ENCODE data around the gene SCAF4.
"Not testable (repeated sequence)": the region's sequence is repeated elsewhere in the genome, so short reads cannot be mapped to it uniquely, and the experiment has no call there.

SCAF4 gene

DNA sequence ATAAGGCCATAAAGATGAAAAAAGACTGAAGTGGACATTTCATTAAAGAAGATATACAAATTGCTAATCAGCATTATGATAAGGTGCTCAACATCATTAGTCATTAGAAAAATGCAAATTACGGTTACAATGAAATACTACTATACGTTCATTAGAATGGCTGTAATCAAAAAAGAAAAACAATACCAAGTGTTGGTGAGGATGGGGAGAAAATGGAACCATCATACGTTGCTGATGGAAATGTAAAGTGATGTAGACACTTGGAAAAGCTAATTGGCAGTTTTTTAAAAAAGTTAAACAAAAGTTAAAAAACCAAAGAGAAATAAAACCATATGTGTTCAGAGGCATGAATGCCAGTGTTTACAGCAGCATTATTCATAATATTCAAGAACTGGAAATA, 81.0 kb downstream of the SCAF4 start:
- DNase-seq (ENCODE audit: low read depth) = no peak

DNA sequence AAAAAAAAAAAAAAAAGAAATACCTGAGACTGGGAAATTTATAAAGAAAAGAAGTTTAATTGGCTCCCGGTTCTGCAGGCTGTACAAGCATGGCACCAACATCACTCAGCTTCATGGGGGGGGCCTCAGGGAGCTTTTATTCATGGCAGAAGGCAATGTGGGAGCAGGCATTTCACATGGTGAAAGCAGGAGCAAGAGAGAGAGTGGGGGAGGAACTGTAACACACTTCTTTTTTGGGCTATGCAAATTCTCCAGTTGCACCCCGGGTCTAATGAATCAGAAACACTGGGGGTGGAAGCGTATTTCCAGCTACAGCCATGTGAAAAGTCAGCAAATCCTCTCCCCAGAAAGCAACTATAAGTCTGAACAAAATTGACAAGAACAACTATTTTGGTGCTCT, 84.3 kb downstream of the SCAF4 start:
- DNase-seq (ENCODE audit: low read depth) = no peak

DNA sequence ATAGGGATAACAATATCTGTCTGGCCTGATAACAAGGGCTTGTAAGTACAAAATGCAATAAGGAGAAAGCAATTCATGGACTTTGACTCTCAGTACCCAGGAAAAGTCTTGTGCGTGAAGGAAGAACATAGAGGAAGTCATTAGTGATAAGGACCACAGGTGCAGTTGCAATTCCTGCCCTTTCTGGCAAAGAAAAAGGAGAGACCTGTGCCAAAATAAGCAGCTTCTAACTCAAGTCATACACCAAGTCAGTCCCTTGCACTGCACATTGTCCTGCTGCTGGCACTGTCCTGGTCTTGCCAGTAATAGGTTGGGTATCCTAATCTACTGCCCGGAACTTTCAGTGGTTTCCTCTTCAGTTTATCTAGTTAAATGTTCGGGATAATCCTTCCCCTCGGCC, 87.3 kb downstream of the SCAF4 start:
- no peak for DNase-seq (ENCODE audit: low read depth)

DNA sequence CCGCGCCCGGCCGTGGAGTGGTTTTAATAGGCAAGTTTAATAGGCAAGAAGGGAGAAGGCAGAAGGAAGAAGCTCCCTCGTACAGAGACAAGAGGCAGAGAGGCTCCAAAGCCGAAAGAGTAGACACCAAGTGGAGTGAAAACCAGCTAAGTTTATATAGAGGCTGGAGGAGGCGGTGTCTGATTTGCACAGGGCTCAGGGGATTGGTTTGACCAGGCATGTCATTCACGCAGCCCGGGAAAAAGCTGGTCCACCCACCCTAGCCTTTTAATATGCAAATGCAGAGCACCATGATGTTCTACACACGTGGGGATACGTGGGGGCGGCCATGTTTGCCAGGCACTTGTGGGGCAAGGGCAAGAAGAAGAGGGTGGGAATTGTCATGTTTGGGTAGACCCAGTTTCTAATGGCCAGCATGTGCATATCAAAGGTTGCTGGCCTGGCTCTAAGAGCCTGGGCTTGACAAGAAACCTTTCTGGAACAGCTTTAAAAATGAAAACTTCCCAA, 90.4 kb downstream of the SCAF4 start:
- DNase-seq (ENCODE audit: low read depth) = no peak

DNA sequence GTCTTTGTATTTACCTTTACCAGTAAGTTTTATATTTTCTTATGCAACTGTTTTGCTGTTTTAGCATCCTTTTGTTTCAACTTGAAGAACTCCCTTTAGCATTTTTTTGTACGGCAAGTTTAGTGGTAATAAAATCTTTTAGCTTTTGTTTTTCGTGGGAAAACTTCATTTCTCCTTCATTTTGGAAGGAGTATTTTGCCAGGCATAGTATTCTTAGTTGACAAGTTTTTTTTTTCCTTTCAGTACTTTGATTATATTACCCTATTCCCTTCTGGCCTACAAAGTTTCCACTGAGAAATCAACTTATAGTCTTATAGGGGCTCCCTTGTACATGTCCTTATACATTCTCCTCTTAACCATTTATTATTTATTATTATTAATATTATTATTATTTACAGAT, 95.0 kb downstream of the SCAF4 start:
- no peak for DNase-seq (ENCODE audit: low read depth)

DNA sequence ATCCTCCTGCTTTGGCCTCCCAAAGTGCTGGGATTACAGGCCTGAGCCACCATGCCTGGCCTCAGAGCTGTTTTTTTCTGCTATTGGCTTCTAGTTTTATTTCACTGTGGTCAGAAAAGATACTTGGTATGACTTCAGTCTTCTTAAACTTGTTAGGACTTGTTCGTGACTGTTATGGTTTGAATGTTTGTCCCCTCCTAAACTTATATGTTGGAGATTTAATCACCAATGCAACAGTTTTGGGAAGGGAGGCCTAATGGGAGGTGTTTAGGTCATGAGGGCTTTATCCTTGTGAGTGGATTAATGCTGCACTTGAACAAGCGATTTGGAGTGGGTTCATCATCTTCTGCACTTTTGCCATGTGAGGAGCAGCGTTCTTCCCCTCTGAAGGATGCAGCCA, 96.9 kb downstream of the SCAF4 start:
- no peak for DNase-seq (ENCODE audit: low read depth)

DNA sequence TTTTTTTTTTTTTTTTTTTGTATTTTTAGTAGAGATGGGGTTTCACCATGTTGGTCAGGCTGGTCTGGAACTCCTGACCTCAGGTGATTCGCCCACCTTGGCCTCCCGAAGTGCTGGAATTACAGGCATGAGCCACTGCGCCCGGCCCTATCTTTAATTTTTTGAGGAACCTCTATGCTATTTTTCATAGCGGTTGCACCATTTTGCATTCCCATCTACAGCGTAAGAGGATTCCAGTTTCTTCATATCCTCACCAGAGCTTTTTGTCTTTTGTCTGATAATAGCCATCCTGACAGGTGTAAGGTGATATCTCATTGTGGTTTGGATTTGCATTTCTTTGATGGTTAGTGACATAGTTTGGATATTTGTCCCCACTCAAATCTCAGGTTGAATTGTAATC, 100.0 kb downstream of the SCAF4 start:
- DNase-seq (ENCODE audit: low read depth) = not testable (repeated sequence)

DNA sequence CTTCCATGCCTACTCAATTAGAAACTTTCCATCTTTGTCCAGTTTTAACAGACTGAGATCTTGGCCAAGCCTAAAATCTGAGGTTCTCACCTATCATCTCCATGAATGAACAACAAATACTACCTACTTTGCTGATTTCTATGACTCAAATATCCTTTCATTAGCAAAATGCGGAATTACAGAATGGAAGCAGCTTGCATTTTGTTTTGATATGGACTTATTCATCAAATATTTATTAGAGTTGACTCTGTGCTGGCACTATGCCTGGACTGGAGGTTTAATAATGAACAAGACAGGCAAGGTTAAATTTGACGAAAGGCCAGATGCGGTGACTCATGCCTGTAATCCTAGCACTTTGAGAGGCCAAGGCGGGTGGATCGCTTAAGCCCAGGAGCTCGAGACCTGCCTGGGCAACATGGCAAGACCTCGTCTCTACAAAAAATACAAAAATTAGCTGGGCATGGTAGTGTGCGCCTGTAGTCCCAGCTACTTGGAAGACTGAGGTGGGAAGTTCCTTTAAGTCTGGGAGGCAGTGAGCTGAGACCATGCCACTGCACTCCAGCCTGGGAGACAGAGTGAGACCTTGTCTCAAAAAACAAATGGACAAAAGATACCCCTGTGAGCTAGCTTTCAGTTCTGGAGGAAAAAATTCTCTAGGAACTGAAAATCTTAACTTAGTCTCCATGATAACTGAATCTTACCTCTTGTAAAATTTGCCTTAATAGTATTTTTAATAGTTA, 101.8 kb downstream of the SCAF4 start:
- DNase-seq (ENCODE audit: low read depth) = no peak

DNA sequence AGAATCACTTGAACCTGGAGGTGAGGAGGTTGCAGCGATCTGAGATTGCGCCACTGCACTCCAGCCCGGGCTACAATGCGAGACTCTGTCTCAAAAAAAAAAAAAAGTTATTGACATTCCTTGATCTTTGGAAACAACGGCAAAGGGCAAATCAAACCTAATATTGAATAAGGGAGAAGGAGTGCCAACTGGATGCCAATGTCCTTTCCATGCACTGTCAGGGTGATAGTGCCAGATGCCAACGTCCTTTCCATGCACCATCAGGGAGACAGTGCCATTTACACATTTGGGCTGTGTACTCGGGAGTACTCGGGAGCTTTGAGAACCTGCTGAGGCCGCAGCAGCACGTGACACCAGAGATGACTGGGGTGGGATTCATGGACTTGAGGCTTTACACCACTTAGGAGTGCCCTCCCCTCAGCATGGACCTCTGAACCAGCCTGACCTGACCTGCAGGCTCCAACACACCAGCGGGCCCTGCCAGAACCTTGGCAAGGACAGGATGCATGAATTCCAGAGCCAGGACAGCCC, 106.9 kb downstream of the SCAF4 start:
- no peak for DNase-seq (ENCODE audit: low read depth)

DNA sequence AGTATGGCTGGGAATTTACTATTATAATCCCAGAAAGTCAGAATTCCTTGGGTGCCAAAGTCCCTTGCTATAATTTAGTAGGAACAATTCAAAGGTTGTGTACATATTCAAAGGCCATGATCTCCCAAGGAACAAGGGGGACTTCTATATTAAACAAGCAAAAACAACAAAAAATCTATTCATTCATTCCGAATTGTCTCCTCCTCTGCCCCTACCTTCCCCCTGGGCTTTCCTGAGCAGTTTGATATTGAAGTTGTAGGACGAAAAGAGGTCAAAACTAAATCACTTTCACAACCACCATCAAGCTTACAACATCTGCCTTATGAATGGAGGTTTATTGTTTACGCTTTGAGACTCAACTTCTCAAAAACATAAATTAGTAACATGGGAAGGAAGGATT, 107.7 kb downstream of the SCAF4 start:
- no peak for DNase-seq (ENCODE audit: low read depth)

DNA sequence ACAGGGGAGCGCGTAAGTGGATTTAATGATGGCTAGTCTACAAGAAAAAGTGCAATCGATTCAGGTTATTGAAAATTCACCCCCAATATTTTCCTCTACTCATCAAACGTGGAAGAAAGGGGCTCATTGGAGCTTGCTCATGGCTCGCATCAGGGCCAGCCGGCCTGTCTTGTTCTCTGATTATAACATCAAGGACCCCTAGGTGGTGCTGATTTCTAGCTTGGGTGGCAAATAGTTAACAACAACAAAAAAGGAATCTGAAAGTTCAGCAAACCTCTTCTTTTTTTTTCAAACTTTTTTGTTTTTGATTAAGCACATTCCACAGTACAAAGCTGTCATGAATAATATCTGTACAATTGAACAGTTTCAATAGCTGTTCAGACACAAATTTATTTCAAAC, 108.3 kb downstream of the SCAF4 start:
- no peak for DNase-seq (ENCODE audit: low read depth)

DNA sequence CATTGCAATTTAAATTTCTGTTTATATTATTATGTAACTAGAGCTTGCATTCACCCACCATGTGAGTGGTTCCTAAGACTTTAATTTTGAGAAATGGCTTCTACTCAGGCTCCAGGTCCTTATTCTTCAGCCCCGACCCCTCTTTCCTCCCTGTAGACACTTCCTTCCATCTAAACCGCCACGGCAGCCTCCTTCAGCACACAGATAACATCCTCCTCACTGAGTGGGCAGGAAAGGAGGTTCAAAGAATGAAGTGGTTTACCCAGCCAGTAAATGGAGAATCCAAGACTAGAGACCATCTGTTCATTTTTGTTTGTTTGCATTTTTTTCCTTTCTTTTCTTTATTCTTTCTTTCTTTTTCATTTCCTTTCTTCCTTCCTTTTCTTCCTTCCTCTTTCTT, 109.5 kb downstream of the SCAF4 start:
- no peak for DNase-seq (ENCODE audit: low read depth)
